Mucosa of gallbladder (tissue), 1 donor: ENCODE results near the gene ALPK3. TPM values are rescaled to one million over a fixed set of nuclear protein-coding genes. Genes with fewer than 3 reads are reported as not detected.

ENCODE experiments used
- DNase-seq: peaks from one replicate; pipeline ENCODE4 v3.0.0-alpha.2; 2020; ENCODE audit warnings: low spot score
- total RNA-seq: library from RNA; stranded (reverse); gene quantifications from one replicate; pipeline ENCODE4 v1.2.1, GENCODE V29; 2021
- donor health status: DM: no; HTN: no; CAD: no.

ALPK3 gene
- total RNA-seq, 1 donor from 2014 or later = 7.6 TPM

- DNase-seq = no peak
Measured at GRCh38 chr15:84922530-84922929, 105.4 kb downstream of the ALPK3 start.

Other genes starting within 250 kb of the ALPK3 start
- 15.3 TPM for gene ZSCAN2, start 216.3 kb upstream of the ALPK3 start, total RNA-seq
- gene WDR73, start 163.1 kb upstream of the ALPK3 start, total RNA-seq = 38.7 TPM
- 8.1 TPM for gene NMB, start 159.2 kb upstream of the ALPK3 start, total RNA-seq
- gene SEC11A, start 101.2 kb upstream of the ALPK3 start, total RNA-seq = 121 TPM
- 29.3 TPM for gene ZNF592, start 68.8 kb upstream of the ALPK3 start, total RNA-seq
- 2.6 TPM for gene SLC28A1, start 67.3 kb downstream of the ALPK3 start, total RNA-seq
- 80.0 TPM for gene PDE8A, start 164.5 kb downstream of the ALPK3 start, total RNA-seq